IPS DF 19.7 (cell line): ENCODE measurements around the gene RPL35A.
"Not testable (repeated sequence)": the region's sequence is repeated elsewhere in the genome, so short reads cannot be mapped to it uniquely, and the experiment has no call there.

Experiments used
- DNase-seq: peaks from one replicate; pipeline ENCODE4 v3.0.0-alpha.2; 2013; ENCODE audit warnings: low read depth, low spot score

RPL35A gene

GRCh38 chr3:197949778-197950676 is at the start of gene RPL35A:
TSS of gene RPL35A (plus strand) at chr3:197950190. CDS start at chr3:197950968, 778 bp downstream.
- peak; percentile 81 for DNase-seq

GRCh38 chr3:197901626-197902025 is 48.4 kb upstream of the RPL35A start:
- no peak for DNase-seq

GRCh38 chr3:197906023-197906849 is 43.8 kb upstream of the RPL35A start:
- peak; percentile 50 for DNase-seq

GRCh38 chr3:197906850-197907187 is 43.2 kb upstream of the RPL35A start:
- no peak for DNase-seq

- no peak for DNase-seq
These were observed 42.8 kb upstream of the RPL35A start for GRCh38 chr3:197907196-197907595.

- DNase-seq, result not testable (repeated sequence)
These were observed 41.4 kb upstream of the RPL35A start for GRCh38 chr3:197908550-197908949.

GRCh38 chr3:197908957-197909701 is 40.9 kb upstream of the RPL35A start:
- no peak for DNase-seq

GRCh38 chr3:197912741-197913476 is 37.1 kb upstream of the RPL35A start:
- DNase-seq, result no peak

GRCh38 chr3:197913641-197914380 is 36.2 kb upstream of the RPL35A start:
- no peak for DNase-seq

- DNase-seq, result not testable (repeated sequence)
These were observed 28.3 kb upstream of the RPL35A start for GRCh38 chr3:197921429-197922275.

GRCh38 chr3:197926418-197926817 is 23.6 kb upstream of the RPL35A start:
- DNase-seq, result peak; percentile 28

GRCh38 chr3:197927578-197927977 is 22.4 kb upstream of the RPL35A start:
- not testable (repeated sequence) for DNase-seq

GRCh38 chr3:197936819-197937384 is 13.1 kb upstream of the RPL35A start:
- DNase-seq, result no peak

- no peak for DNase-seq
These were observed 9.1 kb upstream of the RPL35A start for GRCh38 chr3:197940745-197941384.

- no peak for DNase-seq
These were observed 6.9 kb upstream of the RPL35A start for GRCh38 chr3:197942956-197943556.

GRCh38 chr3:197949191-197949777 is 706 bp upstream of the RPL35A start:
- no peak for DNase-seq

GRCh38 chr3:197950677-197951061 is 679 bp downstream of the RPL35A start:
- no peak for DNase-seq
